T-helper 17 cell (primary cell): ENCODE measurements around the gene PEX13. TPM values are rescaled to one million over a fixed set of nuclear protein-coding genes. Genes with fewer than 3 reads are reported as not detected.
"Not testable (repeated sequence)": the region's sequence is repeated elsewhere in the genome, so short reads cannot be mapped to it uniquely, and the experiment has no call there.

Source experiments
- ATAC-seq: fragments of 150-1000 bp; cut with Tn5 transposase; 2 replicates; pipeline ENCODE4 v1.10.0; 2021; ENCODE audit warnings: mild to moderate bottlenecking, moderate library complexity
- DNase-seq, 3 donors: peaks; one replicate each; pipeline versions ENCODE4 v3.0.0 to v3.0.0-alpha.2; 2020 to 2021
- H3K9me3 ChIP-seq: one replicate; pipeline ENCODE4 v1.7.0; 2013; ENCODE audit warnings: low read length, mild to moderate bottlenecking; ENCODE audit not compliant: control insufficient read depth, poor library complexity, severe bottlenecking
- H3K27ac Mint-ChIP-seq: one replicate; pipeline ENCODE4 v1.8.0; 2022; ENCODE audit warnings: mild to moderate bottlenecking, moderate library complexity, mixed read lengths
- H3K27me3 Mint-ChIP-seq: one replicate; pipeline ENCODE4 v1.8.0; 2022; ENCODE audit warnings: mixed read lengths
- H3K36me3 Mint-ChIP-seq: one replicate; pipeline ENCODE4 v1.8.0; 2022; ENCODE audit warnings: low read depth, mixed read lengths
- H3K4me1 Mint-ChIP-seq: one replicate; pipeline ENCODE4 v1.8.0; 2022; ENCODE audit warnings: mild to moderate bottlenecking, mixed read lengths
- H3K4me3 Mint-ChIP-seq: one replicate; pipeline ENCODE4 v1.8.0; 2022; ENCODE audit warnings: mild to moderate bottlenecking, moderate library complexity, mixed read lengths
- total RNA-seq, 4 donors: library from RNA in 2 of 4; stranded (reverse) in 2 of 4; gene quantifications; one replicate each; pipeline ENCODE4 v1.2.3 and lab custom pipeline; 2022 to 2026

Gene PEX13
- total RNA-seq, 2 donors from 2014 or later = 10.8 to 15.1 TPM

- H3K36me3 Mint-ChIP-seq, H3K27me3 Mint-ChIP-seq: not testable (repeated sequence)
Observed at GRCh38 chr2:60987656-60988055, 29.9 kb upstream of the PEX13 start.

GRCh38 chr2:60989259-60989658, 28.3 kb upstream of the PEX13 start:
- H3K27me3 Mint-ChIP-seq = no peaks in the 10 kb centered on the region
- ATAC-seq (no peak), DNase-seq (no peak)
- H3K4me1 Mint-ChIP-seq = peaks cover 8% of the 10 kb centered on the region
- H3K4me3 Mint-ChIP-seq = no peak overlapping the region
- H3K27ac Mint-ChIP-seq = no peak overlapping the region
- H3K9me3 ChIP-seq = no peaks in the 10 kb centered on the region
- H3K36me3 Mint-ChIP-seq = peaks cover 2% of the 10 kb centered on the region

More at GRCh38 chr2:60987656-60988055, 29.9 kb upstream of the PEX13 start:
- H3K4me1 Mint-ChIP-seq, H3K9me3 ChIP-seq, H3K27ac Mint-ChIP-seq, ATAC-seq, H3K4me3 Mint-ChIP-seq, DNase-seq: not testable (repeated sequence)

GRCh38 chr2:60991644-60992043, 25.9 kb upstream of the PEX13 start:
- no peak overlapping the region for H3K4me3 Mint-ChIP-seq
- no peak for ATAC-seq
- no peak overlapping the region for H3K27ac Mint-ChIP-seq
- H3K9me3 ChIP-seq = no peaks in the 10 kb centered on the region
- H3K4me1 Mint-ChIP-seq = peaks cover 6% of the 10 kb centered on the region
- peaks cover 2% of the 10 kb centered on the region for H3K36me3 Mint-ChIP-seq
- DNase-seq = no peak
- H3K27me3 Mint-ChIP-seq = no peaks in the 10 kb centered on the region

GRCh38 chr2:60992985-60993392, 24.5 kb upstream of the PEX13 start:
- Mint-ChIP-seq H3K27me3 (no peaks in the 10 kb centered on the region), H3K36me3 (no peaks in the 10 kb centered on the region), H3K4me3 (peak overlapping the region; percentile 47), H3K4me1 (peaks cover 6% of the 10 kb centered on the region), H3K27ac (peak overlapping the region; percentile 86)
- peak; percentile 97 for ATAC-seq
- no peaks in the 10 kb centered on the region for H3K9me3 ChIP-seq
- DNase-seq = no peak

- Mint-ChIP-seq H3K27me3 (no peaks in the 10 kb centered on the region), H3K4me1 (peaks cover 6% of the 10 kb centered on the region), H3K36me3 (no peaks in the 10 kb centered on the region), H3K4me3 (no peak overlapping the region), H3K27ac (no peak overlapping the region)
- DNase-seq (no peak), ATAC-seq (no peak)
- no peaks in the 10 kb centered on the region for H3K9me3 ChIP-seq
Observed at GRCh38 chr2:60994131-60994530, 23.4 kb upstream of the PEX13 start.

GRCh38 chr2:60998628-60999545, 18.6 kb upstream of the PEX13 start:
- no peak overlapping the region for H3K4me3 Mint-ChIP-seq

GRCh38 chr2:61005736-61006135, 11.8 kb upstream of the PEX13 start:
- no peak for ATAC-seq
- Mint-ChIP-seq H3K36me3 (no peaks in the 10 kb centered on the region), H3K27ac (no peak overlapping the region), H3K27me3 (no peaks in the 10 kb centered on the region), H3K4me1 (peaks cover 2% of the 10 kb centered on the region), H3K4me3 (no peak overlapping the region)
- no peak for DNase-seq
- H3K9me3 ChIP-seq = no peaks in the 10 kb centered on the region

More at GRCh38 chr2:60998628-60999545, 18.6 kb upstream of the PEX13 start:
- DNase-seq (peak in 1 of 3 donors; percentile 15), ATAC-seq (peak; percentile 84)
- H3K27ac Mint-ChIP-seq = no peak overlapping the region
- H3K36me3 Mint-ChIP-seq = no peaks in the 10 kb centered on the region
- peaks cover 2% of the 10 kb centered on the region for H3K4me1 Mint-ChIP-seq
- no peaks in the 10 kb centered on the region for H3K27me3 Mint-ChIP-seq
- H3K9me3 ChIP-seq = no peaks in the 10 kb centered on the region

GRCh38 chr2:61006486-61007105, 10.9 kb upstream of the PEX13 start:
- ATAC-seq = no peak
- H3K27ac Mint-ChIP-seq = no peak overlapping the region
- no peak overlapping the region for H3K4me3 Mint-ChIP-seq
- peaks cover 2% of the 10 kb centered on the region for H3K4me1 Mint-ChIP-seq
- no peak for DNase-seq
- no peaks in the 10 kb centered on the region for H3K36me3 Mint-ChIP-seq
- H3K27me3 Mint-ChIP-seq = no peaks in the 10 kb centered on the region
- H3K9me3 ChIP-seq = no peaks in the 10 kb centered on the region

- no peaks in the 10 kb centered on the region for H3K4me1 Mint-ChIP-seq
- H3K4me3 Mint-ChIP-seq = no peak overlapping the region
- no peak for DNase-seq
- ATAC-seq = no peak
- no peak overlapping the region for H3K27ac Mint-ChIP-seq
- H3K36me3 Mint-ChIP-seq = no peaks in the 10 kb centered on the region
- H3K27me3 Mint-ChIP-seq = no peaks in the 10 kb centered on the region
- H3K9me3 ChIP-seq = no peaks in the 10 kb centered on the region
Observed at GRCh38 chr2:61009355-61009754, 8.2 kb upstream of the PEX13 start.

GRCh38 chr2:61011678-61012077, 5.8 kb upstream of the PEX13 start:
- Mint-ChIP-seq H3K27ac (no peak overlapping the region), H3K4me3 (no peak overlapping the region), H3K36me3 (no peaks in the 10 kb centered on the region), H3K4me1 (peaks cover 3% of the 10 kb centered on the region), H3K27me3 (no peaks in the 10 kb centered on the region)
- H3K9me3 ChIP-seq = no peaks in the 10 kb centered on the region
- no peak for DNase-seq
- ATAC-seq = no peak

- H3K27me3 Mint-ChIP-seq, DNase-seq, H3K9me3 ChIP-seq, H3K27ac Mint-ChIP-seq, ATAC-seq, H3K36me3 Mint-ChIP-seq, H3K4me1 Mint-ChIP-seq, H3K4me3 Mint-ChIP-seq: not testable (repeated sequence)
Observed at GRCh38 chr2:61012303-61012702, 5.2 kb upstream of the PEX13 start.

GRCh38 chr2:61013382-61013781, 4.1 kb upstream of the PEX13 start:
- peaks cover 7% of the 10 kb centered on the region for H3K4me1 Mint-ChIP-seq

GRCh38 chr2:61014763-61015162, 2.8 kb upstream of the PEX13 start:
- no peaks in the 10 kb centered on the region for H3K36me3 Mint-ChIP-seq
- no peaks in the 10 kb centered on the region for H3K27me3 Mint-ChIP-seq
- no peak overlapping the region for H3K4me3 Mint-ChIP-seq
- DNase-seq = no peak
- peak overlapping the region; percentile 14 for H3K27ac Mint-ChIP-seq
- H3K4me1 Mint-ChIP-seq = peaks cover 11% of the 10 kb centered on the region
- no peak for ATAC-seq
- H3K9me3 ChIP-seq = no peaks in the 10 kb centered on the region

More at GRCh38 chr2:61013382-61013781, 4.1 kb upstream of the PEX13 start:
- Mint-ChIP-seq H3K27me3 (no peaks in the 10 kb centered on the region), H3K4me3 (no peak overlapping the region), H3K36me3 (no peaks in the 10 kb centered on the region), H3K27ac (no peak overlapping the region)
- H3K9me3 ChIP-seq = no peaks in the 10 kb centered on the region
- no peak for DNase-seq
- ATAC-seq = no peak
